Smooth muscle cell (in vitro differentiated cells): ENCODE data around the gene STOML1. TPM values are rescaled to one million over a fixed set of nuclear protein-coding genes. Genes with fewer than 3 reads are reported as not detected.

Experiments
- DNase-seq: peaks from one replicate; lab custom pipeline; 2025; ENCODE audit not compliant: unreplicated experiment; lab: John Stamatoyannopoulos, UW
- H2AFZ ChIP-seq: fragments of 200-600 bp; sonication (generic); 2 replicates; pipeline ENCODE4 v1.6.0; 2016; ENCODE audit warnings: antibody characterized with exemption, low read depth, mild to moderate bottlenecking
- H3F3A ChIP-seq: fragments of 200-600 bp; sonication (generic); 2 replicates; pipeline ENCODE4 v1.6.0; 2017; ENCODE audit warnings: antibody characterized with exemption, low read depth
- H3K27ac ChIP-seq: fragments of 200-600 bp; sonication (generic); 2 replicates; pipeline ENCODE4 v1.5.1; 2016; ENCODE audit warnings: low read depth, mild to moderate bottlenecking
- H3K27me3 ChIP-seq: fragments of 200-600 bp; sonication (generic); 2 replicates; pipeline ENCODE4 v1.6.1; 2016; ENCODE audit warnings: low read depth, mild to moderate bottlenecking
- H3K36me3 ChIP-seq: fragments of 200-600 bp; sonication (generic); 2 replicates; pipeline ENCODE4 v1.5.1; 2016; ENCODE audit warnings: low read depth
- H3K4me1 ChIP-seq: fragments of 200-600 bp; sonication (generic); 2 replicates; pipeline ENCODE4 v1.5.1; 2016; ENCODE audit warnings: low read depth
- H3K4me2 ChIP-seq: fragments of 200-600 bp; sonication (generic); 2 replicates; pipeline ENCODE4 v1.6.0; 2016; ENCODE audit warnings: mild to moderate bottlenecking
- H3K4me3 ChIP-seq: fragments of 200-600 bp; sonication (generic); 2 replicates; pipeline ENCODE4 v1.5.1; 2016; ENCODE audit warnings: mild to moderate bottlenecking
- H3K79me2 ChIP-seq: fragments of 200-600 bp; sonication (generic); 2 replicates; pipeline ENCODE4 v1.6.0; 2016; ENCODE audit warnings: low read depth, mild to moderate bottlenecking
- H3K9ac ChIP-seq: fragments of 200-600 bp; sonication (generic); 2 replicates; pipeline ENCODE4 v1.6.0; 2016; ENCODE audit warnings: low read depth
- H3K9me3 ChIP-seq: fragments of 200-600 bp; sonication (generic); replicated peaks from 2 replicates; pipeline ENCODE4 v1.5.1; 2016; ENCODE audit warnings: low read depth
- H4K20me1 ChIP-seq: fragments of 200-600 bp; sonication (generic); 2 replicates; pipeline ENCODE4 v1.6.0; 2016; ENCODE audit warnings: low read depth
- WGBS: methylation state at CpG from one replicate; pipeline ENCODE4 v1.1.7; 2016; ENCODE audit warnings: low lambda C conversion rate; 5-methylcytosine and 5-hydroxymethylcytosine counted together
- polyA plus RNA-seq: library from polyadenylated mRNA; unstranded; fragments of >200 nt; fragmentation: Nextera tagmentation; extraction: Ambion mirVana; gene quantifications from 2 replicates; pipeline ENCODE4 v1.2.1, GENCODE V29; 2016
- total RNA-seq: library from RNA; depleted of rRNA; stranded (reverse); fragments of >200 nt; gene quantifications from 2 replicates; pipeline ENCODE4 v1.2.3, GENCODE V29; 2014
- TF ChIP-seq, protein P1 (sequence below): fragments of 200-600 bp; sonication (generic); IDR thresholded peaks from 2 replicates; pipeline ENCODE4 v1.5.1; 2017; ENCODE audit warnings: borderline replicate concordance, mild to moderate bottlenecking, antibody characterized with exemption; ENCODE audit not compliant: insufficient read depth, poor library complexity, severe bottlenecking

The STOML1 gene, protein sequence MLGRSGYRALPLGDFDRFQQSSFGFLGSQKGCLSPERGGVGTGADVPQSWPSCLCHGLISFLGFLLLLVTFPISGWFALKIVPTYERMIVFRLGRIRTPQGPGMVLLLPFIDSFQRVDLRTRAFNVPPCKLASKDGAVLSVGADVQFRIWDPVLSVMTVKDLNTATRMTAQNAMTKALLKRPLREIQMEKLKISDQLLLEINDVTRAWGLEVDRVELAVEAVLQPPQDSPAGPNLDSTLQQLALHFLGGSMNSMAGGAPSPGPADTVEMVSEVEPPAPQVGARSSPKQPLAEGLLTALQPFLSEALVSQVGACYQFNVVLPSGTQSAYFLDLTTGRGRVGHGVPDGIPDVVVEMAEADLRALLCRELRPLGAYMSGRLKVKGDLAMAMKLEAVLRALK
- total RNA-seq, result 9.3 and 12.4 TPM in 2 replicates
- 23.7 and 27.5 TPM in 2 replicates for polyA plus RNA-seq

DNA sequence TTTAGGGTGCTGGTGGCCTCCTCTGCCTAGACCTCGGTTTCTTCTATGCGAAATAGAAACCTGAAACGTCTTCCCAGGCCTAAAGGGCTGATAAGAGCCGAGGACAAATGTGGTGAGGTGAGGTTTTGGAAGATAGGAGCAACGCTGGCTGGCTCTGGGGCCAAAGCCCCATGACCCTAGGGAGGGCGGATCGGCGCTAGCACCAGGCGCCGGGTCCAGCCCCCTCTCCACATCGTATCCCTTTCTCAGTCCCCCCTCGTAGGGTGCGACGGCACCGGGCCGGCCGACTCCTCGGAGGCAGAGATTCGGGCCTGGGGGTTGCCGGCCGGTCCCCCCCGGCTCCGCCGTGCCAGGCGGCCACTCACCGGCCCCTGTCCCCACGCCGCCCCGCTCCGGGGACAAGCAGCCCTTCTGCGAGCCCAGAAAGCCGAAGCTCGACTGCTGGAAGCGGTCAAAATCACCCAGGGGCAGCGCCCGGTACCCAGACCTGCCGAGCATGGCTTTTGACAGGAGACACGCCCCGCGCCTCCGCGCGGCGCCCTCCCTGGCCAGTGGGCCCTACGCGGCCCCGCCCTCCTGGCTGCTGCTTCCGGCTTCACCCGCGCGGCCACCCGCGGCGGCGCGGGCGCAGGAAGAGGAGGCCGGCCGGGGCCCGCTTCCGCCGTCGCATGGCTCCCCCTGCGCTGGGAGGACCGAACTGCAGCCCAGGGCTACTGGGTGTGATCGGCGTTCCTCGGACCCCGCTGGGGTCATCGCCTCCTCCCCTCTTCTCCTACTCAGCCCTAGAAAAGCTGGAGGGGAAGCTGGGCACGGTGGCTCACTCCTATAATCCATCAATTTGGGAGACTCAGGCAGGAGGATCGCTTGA is at the start of gene STOML1:
Gene STOML1, minus strand, starts transcription at position 570 of the 868 bp plus-strand sequence. Its CDS starts 72 bp downstream, at position 498.
- Histone ChIP-seq H3K27me3 (no peaks in the 10 kb centered on the region), H3K4me1 (peaks cover 20% of the 10 kb centered on the region), H3K79me2 (peaks cover 35% of the 10 kb centered on the region), H3K4me3 (peak within 1 kb of the TSS; percentile 82), H3K9ac (peak within 1 kb of the TSS; percentile 77), H3K27ac (peak within 1 kb of the TSS; percentile 44), H4K20me1 (peaks cover 16% of the 10 kb centered on the region), H2AFZ (peak within 1 kb of the TSS; percentile 76), H3K9me3 (no peaks in the 10 kb centered on the region), H3F3A (peaks cover 8% of the 10 kb centered on the region), H3K4me2 (peak within 1 kb of the TSS; percentile 97), H3K36me3 (no peaks in the 10 kb centered on the region)
- DNase-seq, result peak; percentile 79
- 3% methylated on average over 68 of the region's 72 CpGs for WGBS
- TF ChIP-seq, protein P1, sequence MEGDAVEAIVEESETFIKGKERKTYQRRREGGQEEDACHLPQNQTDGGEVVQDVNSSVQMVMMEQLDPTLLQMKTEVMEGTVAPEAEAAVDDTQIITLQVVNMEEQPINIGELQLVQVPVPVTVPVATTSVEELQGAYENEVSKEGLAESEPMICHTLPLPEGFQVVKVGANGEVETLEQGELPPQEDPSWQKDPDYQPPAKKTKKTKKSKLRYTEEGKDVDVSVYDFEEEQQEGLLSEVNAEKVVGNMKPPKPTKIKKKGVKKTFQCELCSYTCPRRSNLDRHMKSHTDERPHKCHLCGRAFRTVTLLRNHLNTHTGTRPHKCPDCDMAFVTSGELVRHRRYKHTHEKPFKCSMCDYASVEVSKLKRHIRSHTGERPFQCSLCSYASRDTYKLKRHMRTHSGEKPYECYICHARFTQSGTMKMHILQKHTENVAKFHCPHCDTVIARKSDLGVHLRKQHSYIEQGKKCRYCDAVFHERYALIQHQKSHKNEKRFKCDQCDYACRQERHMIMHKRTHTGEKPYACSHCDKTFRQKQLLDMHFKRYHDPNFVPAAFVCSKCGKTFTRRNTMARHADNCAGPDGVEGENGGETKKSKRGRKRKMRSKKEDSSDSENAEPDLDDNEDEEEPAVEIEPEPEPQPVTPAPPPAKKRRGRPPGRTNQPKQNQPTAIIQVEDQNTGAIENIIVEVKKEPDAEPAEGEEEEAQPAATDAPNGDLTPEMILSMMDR, result peak; percentile 91

DNA sequence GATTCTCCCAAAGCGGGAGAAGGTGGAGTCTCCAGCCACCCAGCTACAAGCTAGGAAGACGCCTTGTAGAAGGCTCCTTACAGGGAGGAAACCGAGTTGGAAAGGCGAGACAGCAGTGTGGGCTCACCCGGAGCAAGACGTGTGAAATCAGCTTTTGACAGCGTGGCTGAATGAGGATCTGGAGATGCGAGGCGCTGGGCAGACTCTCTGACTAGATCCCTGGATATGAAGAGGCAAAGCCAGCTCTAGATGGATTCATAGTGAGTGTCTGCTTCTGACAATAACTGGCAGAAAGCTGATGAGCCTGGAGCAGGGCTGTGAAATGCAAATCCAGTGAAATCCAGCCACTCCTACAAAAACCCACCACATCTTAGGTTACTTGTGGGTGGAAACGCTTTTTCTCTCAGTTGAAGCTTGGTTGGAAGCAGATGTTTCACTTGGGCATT is 49.2 kb upstream of the STOML1 start:
- Histone ChIP-seq H2AFZ (no peak overlapping the region), H3K9me3 (no peaks in the 10 kb centered on the region), H3K36me3 (no peaks in the 10 kb centered on the region), H3K4me3 (no peak overlapping the region), H3K4me2 (peak overlapping the region; percentile 66), H3K27ac (peak overlapping the region; percentile 98), H3K27me3 (no peaks in the 10 kb centered on the region), H3K4me1 (peaks cover 18% of the 10 kb centered on the region), H3K79me2 (no peaks in the 10 kb centered on the region), H4K20me1 (no peaks in the 10 kb centered on the region), H3F3A (peaks cover 14% of the 10 kb centered on the region), H3K9ac (peak overlapping the region; percentile 80)
- TF ChIP-seq, protein P1, result no peak
- WGBS, result 39% methylated on average over 10 of the region's 10 CpGs
- no peak for DNase-seq

DNA sequence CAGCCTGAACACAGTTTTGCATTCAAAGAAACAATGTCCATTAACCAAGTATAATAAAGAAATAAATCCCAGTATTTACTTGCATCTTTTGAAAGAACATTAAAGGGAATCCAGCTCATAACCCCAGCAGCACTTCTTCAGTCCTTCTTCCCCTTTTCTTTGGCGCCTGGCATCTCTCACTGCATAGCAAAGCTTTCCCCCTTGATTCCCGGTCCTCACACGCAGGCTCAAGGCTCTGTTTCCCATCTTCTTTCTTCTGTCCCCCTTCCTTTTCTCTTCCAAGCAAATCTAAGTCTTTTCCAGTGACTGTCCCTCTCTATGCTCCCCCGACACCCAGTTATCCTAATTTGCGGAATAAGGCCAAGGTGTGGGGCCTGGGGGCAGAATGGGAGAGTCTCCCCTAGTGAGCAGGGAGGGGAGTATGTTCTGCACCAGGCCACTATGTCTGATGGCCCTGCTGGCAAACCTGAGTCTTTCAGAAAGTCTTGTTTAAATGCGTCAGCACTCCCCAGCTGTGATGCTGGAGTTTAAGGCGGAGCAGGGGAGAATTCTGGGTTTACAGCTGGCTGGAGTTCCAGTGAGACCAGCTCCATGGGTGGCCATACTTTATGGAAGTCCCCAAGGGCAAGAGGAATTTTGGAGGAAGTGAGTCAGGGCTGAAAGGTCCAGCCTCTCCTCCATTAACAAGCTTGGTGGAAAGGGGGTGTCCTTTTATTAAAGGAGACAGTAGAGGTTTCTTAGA is 48.2 kb upstream of the STOML1 start:
- Histone ChIP-seq H3F3A (peaks cover 14% of the 10 kb centered on the region), H4K20me1 (no peaks in the 10 kb centered on the region), H3K4me3 (no peak overlapping the region), H3K27me3 (no peaks in the 10 kb centered on the region), H3K4me2 (peak overlapping the region; percentile 80), H3K79me2 (no peaks in the 10 kb centered on the region), H3K9ac (peak overlapping the region; percentile 80), H3K9me3 (no peaks in the 10 kb centered on the region), H3K27ac (peak overlapping the region; percentile 98), H3K36me3 (no peaks in the 10 kb centered on the region), H2AFZ (no peak overlapping the region), H3K4me1 (peaks cover 18% of the 10 kb centered on the region)
- TF ChIP-seq, protein P1, result no peak
- 63% methylated on average over 7 of the region's 7 CpGs for WGBS
- DNase-seq, result peak; percentile 27
